Measurements from ENCODE around the gene L3MBTL1. TPM values are rescaled to one million over a fixed set of nuclear protein-coding genes. Genes with fewer than 3 reads are reported as not detected.
A peak's percentile ranks its signal among the peaks of the same experiment; 100 is the strongest.

The L3MBTL1 gene
- total RNA-seq, 4 donors from 2014 or later = 10.9 to 152 (median 23.1) TPM

GRCh38 chr20:43508106-43508505, 609 bp downstream of the L3MBTL1 start:
- TF ChIP-seq POLR2A (IDR thresholded peaks at IDR 0.05) (no peak), POLR2AphosphoS5 (IDR thresholded peaks at IDR 0.05) (no peak), CTCF (IDR thresholded peaks at IDR 0.05) (no peak)
- intact Hi-C loops (cut with DNase I; ENCODE audit: low total_unique reads) = no loop called here
- Histone ChIP-seq H3K4me1 (peaks cover 0 to 12% (median 7%) of the 10 kb centered on the region in 4 donors), H3K27me3 (peaks cover 45% of the 10 kb centered on the region), H3K9me3 (no peaks in the 10 kb centered on the region), H3K4me3 (peak overlapping the region; percentile 46 to 76 (median 60)), H3K36me3 (no peaks in the 10 kb centered on the region), H3K27ac (no peak overlapping the region)
- in situ Hi-C loops (cut with MboI; ENCODE audit: low pct_ligation_motif_present in 1 of 4, low pct_unique_long_range_greater_than_20kb in 1 of 4, low sequenced_read_pairs in 3 of 4) = no loop called here
- peak; percentile 16 for DNase-seq
- WGBS, 2 donors (ENCODE audit: low coverage in 1 of 2) = 2 to 10% methylated on average over 9 to 22 of the region's 22 CpGs

- DNase-seq = no peak
- 85% methylated on average over 11 of the region's 11 CpGs; no CpG with 5 or more reads in 1 of the 2 donors for WGBS, 2 donors (ENCODE audit: low coverage in 1 of 2)
- peaks cover 45% of the 10 kb centered on the region for H3K27me3 ChIP-seq
- TF ChIP-seq CTCF (IDR thresholded peaks at IDR 0.05) = no peak
- TF ChIP-seq POLR2AphosphoS5 (IDR thresholded peaks at IDR 0.05) = no peak
- TF ChIP-seq EP300 (IDR thresholded peaks at IDR 0.05; ENCODE audit: low read depth) = no peak
- TF ChIP-seq POLR2A (IDR thresholded peaks at IDR 0.05) = no peak
- no peak overlapping the region for H3K4me3 ChIP-seq
- no peak overlapping the region for H3K27ac ChIP-seq
- H3K4me1 ChIP-seq = peaks cover 0 to 16% (median 9%) of the 10 kb centered on the region in 4 donors
- H3K9me3 ChIP-seq = no peaks in the 10 kb centered on the region
- no peaks in the 10 kb centered on the region for H3K36me3 ChIP-seq
- in situ Hi-C loops (cut with MboI; ENCODE audit: low pct_ligation_motif_present in 1 of 4, low pct_unique_long_range_greater_than_20kb in 1 of 4, low sequenced_read_pairs in 3 of 4) = no loop called here
- intact Hi-C loops (cut with DNase I; ENCODE audit: low total_unique reads) = no loop called here
Measured at GRCh38 chr20:43508604-43509040, 1.1 kb downstream of the L3MBTL1 start.

GRCh38 chr20:43511879-43512278, 4.4 kb downstream of the L3MBTL1 start:
- intact Hi-C loops (cut with DNase I; ENCODE audit: low total_unique reads) (no loop called here), in situ Hi-C loops (cut with MboI; ENCODE audit: low pct_ligation_motif_present in 1 of 4, low pct_unique_long_range_greater_than_20kb in 1 of 4, low sequenced_read_pairs in 3 of 4) (no loop called here)
- H3K27me3 ChIP-seq = peaks cover 19% of the 10 kb centered on the region
- WGBS, 2 donors (ENCODE audit: low coverage in 1 of 2) = 83 to 88% methylated on average over 1 of the region's 1 CpG
- H3K4me3 ChIP-seq = no peak overlapping the region
- TF ChIP-seq EP300 (IDR thresholded peaks at IDR 0.05; ENCODE audit: low read depth) (no peak), POLR2AphosphoS5 (IDR thresholded peaks at IDR 0.05) (no peak), CTCF (IDR thresholded peaks at IDR 0.05) (no peak), POLR2A (IDR thresholded peaks at IDR 0.05) (no peak)
- DNase-seq = no peak
- peaks cover 0 to 20% (median 13%) of the 10 kb centered on the region in 4 donors for H3K4me1 ChIP-seq
- H3K27ac ChIP-seq = no peak overlapping the region
- H3K9me3 ChIP-seq = no peaks in the 10 kb centered on the region
- no peaks in the 10 kb centered on the region for H3K36me3 ChIP-seq

GRCh38 chr20:43513372-43513930, 6.0 kb downstream of the L3MBTL1 start:
- Histone ChIP-seq H3K9me3 (no peaks in the 10 kb centered on the region), H3K27ac (peak overlapping the region in 3 of 4 donors; percentile 64 to 76 (median 65)), H3K36me3 (no peaks in the 10 kb centered on the region), H3K27me3 (peaks cover 3% of the 10 kb centered on the region), H3K4me1 (peaks cover 0 to 9% (median 6%) of the 10 kb centered on the region in 4 donors), H3K4me3 (peak overlapping the region in 3 of 4 donors; percentile 35 to 57 (median 50))
- WGBS, 2 donors (ENCODE audit: low coverage in 1 of 2) = 42% methylated on average over 10 of the region's 10 CpGs; no CpG with 5 or more reads in 1 of the 2 donors
- intact Hi-C loops (cut with DNase I; ENCODE audit: low total_unique reads) = no loop called here
- TF ChIP-seq POLR2AphosphoS5 (IDR thresholded peaks at IDR 0.05) (no peak), POLR2A (IDR thresholded peaks at IDR 0.05) (peak; percentile 18)
- DNase-seq = no peak
- in situ Hi-C loops (cut with MboI; ENCODE audit: low pct_ligation_motif_present in 1 of 4, low pct_unique_long_range_greater_than_20kb in 1 of 4, low sequenced_read_pairs in 3 of 4) = no loop called here
